Psoas muscle (tissue), 8 donors: ENCODE data around the gene PSG6. TPM values are rescaled to one million over a fixed set of nuclear protein-coding genes. Genes with fewer than 3 reads are reported as not detected.
"Not testable (repeated sequence)": the region's sequence is repeated elsewhere in the genome, so short reads cannot be mapped to it uniquely, and the experiment has no call there.

Experiments
- ATAC-seq, 4 donors: fragments of 200-7000 bp; cut with Tn5 transposase; one replicate each; pipeline ENCODE4 v1.9.1; 2020; ENCODE audit warnings: moderate library complexity in 3 of 4, mild to moderate bottlenecking in 2 of 4
- DNase-seq, 2 donors: peaks; one replicate each; pipeline ENCODE4 v3.0.0-alpha.2; 2020
- H3K27ac ChIP-seq: fragments of 200-600 bp; one replicate; pipeline ENCODE4 v1.8.0; 2022
- H3K27me3 ChIP-seq, 3 donors: fragments of 200-600 bp in 1 of 3; one replicate each; pipeline versions ENCODE4 v1.6.1 to v1.8.0; 2013 to 2022; ENCODE audit warnings: low read length in 2 of 3, mild to moderate bottlenecking in 2 of 3, moderate library complexity in 1 of 3; ENCODE audit not compliant: insufficient read depth in 3 of 3
- H3K36me3 ChIP-seq, 2 donors: fragments of 200-600 bp in 1 of 2; one replicate each; pipeline versions ENCODE4 v1.6.1 to v1.8.0; 2013 to 2022; ENCODE audit warnings: low read depth in 1 of 2, mild to moderate bottlenecking in 1 of 2, moderate library complexity in 1 of 2; ENCODE audit not compliant: insufficient read depth in 1 of 2
- H3K4me1 ChIP-seq: fragments of 200-600 bp; one replicate; pipeline ENCODE4 v1.8.0; 2022
- H3K4me3 ChIP-seq: fragments of 200-600 bp; one replicate; pipeline ENCODE4 v1.8.0; 2022; ENCODE audit warnings: mild to moderate bottlenecking
- H3K9me3 ChIP-seq: fragments of 200-600 bp; one replicate; pipeline ENCODE4 v1.8.0; 2022
- CTCF ChIP-seq: fragments of 200-600 bp; IDR thresholded peaks from one replicate; pipeline ENCODE4 v1.8.0; 2022; ENCODE audit warnings: antibody characterized with exemption
- WGBS, 3 donors: extraction: QIAGEN DNeasy Blood & Tissue Kit; methylation state at CpG; one replicate each; pipeline versions ENCODE4 v1.1.6 to v1.1.7; 2013; 5-methylcytosine and 5-hydroxymethylcytosine counted together
- intact Hi-C, 2 donors: fragments of 100-400 bp; cut with DNase I; formaldehyde crosslinking; loops; one replicate each; pipeline versions ENCODE4 v1.11.0 to v1.14.2; 2022
- polyA plus RNA-seq, 3 donors: library from polyadenylated mRNA; stranded (reverse); fragments of 200-250 nt; gene quantifications; one replicate each; pipeline ENCODE4 v1.2.3, GENCODE V29; 2013
- total RNA-seq, 4 donors: library from RNA; stranded (reverse); fragmentation: NEBNext Ultra II Directional in 2 of 4; extraction: Animal tissue kit (Norgen Biotek cat#: 25700) in 2 of 4; gene quantifications; one replicate each; pipeline versions ENCODE4 v1.2.1 to v1.2.4, GENCODE V29; 2021 to 2023
- donor health status: healthy with polysubstance abuse.
- donor health status: DM: no; HTN: no; CAD: no; lungs with moderate emphysema.
- donor health status: Bipolar disorder and iron deficiency.
- donor health status: healthy.
- donor health status: DM: yes; HTN: yes; CAD: no.
- donor health status: DM: no; HTN: no; CAD: no.
- donor health status: DM: no; HTN: no; CAD: no.
- donor health status: DM: yes; HTN: yes; CAD: no.

Gene PSG6
- total and polyA plus RNA-seq, 7 donors = not detected

GRCh38 chr19:42919757-42920079, 2.0 kb upstream of the PSG6 start:
- Histone ChIP-seq H3K36me3 (no peaks in the 10 kb centered on the region), H3K9me3 (no peaks in the 10 kb centered on the region), H3K4me1 (no peaks in the 10 kb centered on the region), H3K27me3 (no peaks in the 10 kb centered on the region), H3K4me3 (no peak overlapping the region), H3K27ac (no peak overlapping the region)
- DNase-seq (no peak), ATAC-seq (no peak)
- no peak for TF ChIP-seq CTCF
- WGBS, 3 donors = 9 to 18% (median 11%) methylated on average over 3 of the region's 3 CpGs
- intact Hi-C loops = no loop called here

GRCh38 chr19:42919070-42919756, 1.5 kb upstream of the PSG6 start:
- H3K36me3 ChIP-seq, DNase-seq, H3K9me3 ChIP-seq, ATAC-seq, H3K27me3 ChIP-seq, H3K27ac ChIP-seq, H3K4me1 ChIP-seq, H3K4me3 ChIP-seq, intact Hi-C loops: not testable (repeated sequence)
- 61 to 74% (median 71%) methylated on average over 25 to 26 of the region's 26 CpGs for WGBS, 3 donors

GRCh38 chr19:42918377-42919069, 829 bp upstream of the PSG6 start:
- H3K4me3 ChIP-seq, H3K9me3 ChIP-seq, H3K36me3 ChIP-seq, intact Hi-C loops, H3K27ac ChIP-seq, H3K4me1 ChIP-seq, DNase-seq, ATAC-seq, H3K27me3 ChIP-seq: not testable (repeated sequence)
- WGBS, 3 donors = 77 to 83% (median 78%) methylated on average over 15 of the region's 15 CpGs

GRCh38 chr19:42916931-42917330, 763 bp downstream of the PSG6 start:
- DNase-seq, H3K4me3 ChIP-seq, H3K27me3 ChIP-seq, H3K4me1 ChIP-seq, H3K36me3 ChIP-seq, ATAC-seq, H3K27ac ChIP-seq, intact Hi-C loops, H3K9me3 ChIP-seq: not testable (repeated sequence)
- 77 to 92% (median 81%) methylated on average over 1 of the region's 1 CpG for WGBS, 3 donors

- H3K4me1 ChIP-seq, H3K36me3 ChIP-seq, ATAC-seq, H3K27me3 ChIP-seq, H3K9me3 ChIP-seq, DNase-seq, intact Hi-C loops, H3K27ac ChIP-seq, H3K4me3 ChIP-seq: not testable (repeated sequence)
- whole genome bisulfite sequencing, 3 donors = 80 to 84% (median 83%) methylated on average over 5 of the region's 5 CpGs
These were observed 4.2 kb downstream of the PSG6 start for GRCh38 chr19:42913516-42913915.

- H3K4me3 ChIP-seq, DNase-seq, H3K36me3 ChIP-seq, ATAC-seq, H3K9me3 ChIP-seq, H3K27me3 ChIP-seq, intact Hi-C loops, H3K27ac ChIP-seq, H3K4me1 ChIP-seq: not testable (repeated sequence)
- 70 to 81% (median 73%) methylated on average over 4 of the region's 4 CpGs for WGBS, 3 donors
These were observed 4.8 kb downstream of the PSG6 start for GRCh38 chr19:42912941-42913340.

GRCh38 chr19:42911731-42912130, 6.0 kb downstream of the PSG6 start:
- H3K27ac ChIP-seq, H3K4me1 ChIP-seq, H3K27me3 ChIP-seq, H3K9me3 ChIP-seq, DNase-seq, intact Hi-C loops, H3K4me3 ChIP-seq, H3K36me3 ChIP-seq, ATAC-seq: not testable (repeated sequence)
- 74 to 79% (median 76%) methylated on average over 5 of the region's 5 CpGs for WGBS, 3 donors

- not testable (repeated sequence) for H3K4me1 ChIP-seq, DNase-seq
These were observed 11.5 kb downstream of the PSG6 start for GRCh38 chr19:42906162-42906561.

GRCh38 chr19:42900561-42900960, 17.1 kb downstream of the PSG6 start:
- H3K27me3 ChIP-seq, ATAC-seq, H3K4me1 ChIP-seq, H3K4me3 ChIP-seq, H3K36me3 ChIP-seq, DNase-seq, H3K9me3 ChIP-seq, H3K27ac ChIP-seq, intact Hi-C loops: not testable (repeated sequence)
- 65 to 73% (median 69%) methylated on average over 4 of the region's 4 CpGs for WGBS, 3 donors

More at GRCh38 chr19:42906162-42906561, 11.5 kb downstream of the PSG6 start:
- H3K27ac ChIP-seq, H3K27me3 ChIP-seq, intact Hi-C loops, H3K4me3 ChIP-seq, H3K9me3 ChIP-seq, H3K36me3 ChIP-seq, ATAC-seq: not testable (repeated sequence)
- WGBS, 3 donors = 30 to 44% (median 32%) methylated on average over 5 of the region's 5 CpGs

GRCh38 chr19:42899674-42900073, 18.0 kb downstream of the PSG6 start:
- ATAC-seq, H3K9me3 ChIP-seq, H3K27ac ChIP-seq, H3K4me1 ChIP-seq, H3K36me3 ChIP-seq, H3K4me3 ChIP-seq, DNase-seq, H3K27me3 ChIP-seq, intact Hi-C loops: not testable (repeated sequence)
- WGBS, 3 donors = 85 to 87% (median 86%) methylated on average over 12 of the region's 12 CpGs
